H1 (cell line): ENCODE results near the gene HDAC6. TPM values are rescaled to one million over a fixed set of nuclear protein-coding genes. Genes with fewer than 3 reads are reported as not detected.

Source experiments
- SUZ12 ChIP-seq: fragments of 200-600 bp; sonication (generic); IDR thresholded peaks from 2 replicates; pipeline ENCODE4 v1.6.1; 2012; ENCODE audit warnings: mild to moderate bottlenecking, inconsistent platforms, low read length, moderate library complexity, mixed read lengths
- polyA plus RNA-seq, 7 experiments: library from polyadenylated mRNA; depleted of rRNA in 3 of 7; stranded (reverse) in 5 of 7; unstranded in 2 of 7; fragments of >200 nt in 5 of 7; fragments of 200-250 nt in 2 of 7; gene quantifications; 1 replicate in 5 of 7; 2 replicates in 1 of 7; 4 replicates in 1 of 7; pipeline versions ENCODE4 v1.2.1 to v1.2.3, GENCODE V29; 2011 to 2013; ENCODE audit warnings: missing spikeins in 2 of 7, mixed read lengths in 2 of 7
- total RNA-seq: library from RNA; stranded (reverse); fragmentation: NEBNext Ultra II Directional; extraction: Animal tissue kit (Norgen Biotek cat#: 25700); gene quantifications from 2 replicates; pipeline ENCODE4 v1.2.1, GENCODE V29; 2021
- TF ChIP-seq, protein P1 (sequence below): fragments of 300-600 bp; sonication (generic); IDR thresholded peaks from 2 replicates; pipeline ENCODE4 v1.7.1; 2012; ENCODE audit warnings: low read length, moderate library complexity, mild to moderate bottlenecking, inconsistent platforms; ENCODE audit not compliant: insufficient replicate concordance
- TF ChIP-seq, protein P2 (sequence below): IDR thresholded peaks from 2 replicates; pipeline ENCODE4 v1.6.1; 2012; ENCODE audit warnings: low read length, inconsistent platforms

HDAC6 gene
- total and polyA plus RNA-seq, 2 of the 8 experiments (the other 6 are each of a cell fraction or from before 2014, with no cell fraction given) = 34.0 to 51.8 TPM

GRCh38 chrX:48753708-48754228 lies 48.1 kb upstream of the HDAC6 start (continued):
- TF ChIP-seq, protein P1, sequence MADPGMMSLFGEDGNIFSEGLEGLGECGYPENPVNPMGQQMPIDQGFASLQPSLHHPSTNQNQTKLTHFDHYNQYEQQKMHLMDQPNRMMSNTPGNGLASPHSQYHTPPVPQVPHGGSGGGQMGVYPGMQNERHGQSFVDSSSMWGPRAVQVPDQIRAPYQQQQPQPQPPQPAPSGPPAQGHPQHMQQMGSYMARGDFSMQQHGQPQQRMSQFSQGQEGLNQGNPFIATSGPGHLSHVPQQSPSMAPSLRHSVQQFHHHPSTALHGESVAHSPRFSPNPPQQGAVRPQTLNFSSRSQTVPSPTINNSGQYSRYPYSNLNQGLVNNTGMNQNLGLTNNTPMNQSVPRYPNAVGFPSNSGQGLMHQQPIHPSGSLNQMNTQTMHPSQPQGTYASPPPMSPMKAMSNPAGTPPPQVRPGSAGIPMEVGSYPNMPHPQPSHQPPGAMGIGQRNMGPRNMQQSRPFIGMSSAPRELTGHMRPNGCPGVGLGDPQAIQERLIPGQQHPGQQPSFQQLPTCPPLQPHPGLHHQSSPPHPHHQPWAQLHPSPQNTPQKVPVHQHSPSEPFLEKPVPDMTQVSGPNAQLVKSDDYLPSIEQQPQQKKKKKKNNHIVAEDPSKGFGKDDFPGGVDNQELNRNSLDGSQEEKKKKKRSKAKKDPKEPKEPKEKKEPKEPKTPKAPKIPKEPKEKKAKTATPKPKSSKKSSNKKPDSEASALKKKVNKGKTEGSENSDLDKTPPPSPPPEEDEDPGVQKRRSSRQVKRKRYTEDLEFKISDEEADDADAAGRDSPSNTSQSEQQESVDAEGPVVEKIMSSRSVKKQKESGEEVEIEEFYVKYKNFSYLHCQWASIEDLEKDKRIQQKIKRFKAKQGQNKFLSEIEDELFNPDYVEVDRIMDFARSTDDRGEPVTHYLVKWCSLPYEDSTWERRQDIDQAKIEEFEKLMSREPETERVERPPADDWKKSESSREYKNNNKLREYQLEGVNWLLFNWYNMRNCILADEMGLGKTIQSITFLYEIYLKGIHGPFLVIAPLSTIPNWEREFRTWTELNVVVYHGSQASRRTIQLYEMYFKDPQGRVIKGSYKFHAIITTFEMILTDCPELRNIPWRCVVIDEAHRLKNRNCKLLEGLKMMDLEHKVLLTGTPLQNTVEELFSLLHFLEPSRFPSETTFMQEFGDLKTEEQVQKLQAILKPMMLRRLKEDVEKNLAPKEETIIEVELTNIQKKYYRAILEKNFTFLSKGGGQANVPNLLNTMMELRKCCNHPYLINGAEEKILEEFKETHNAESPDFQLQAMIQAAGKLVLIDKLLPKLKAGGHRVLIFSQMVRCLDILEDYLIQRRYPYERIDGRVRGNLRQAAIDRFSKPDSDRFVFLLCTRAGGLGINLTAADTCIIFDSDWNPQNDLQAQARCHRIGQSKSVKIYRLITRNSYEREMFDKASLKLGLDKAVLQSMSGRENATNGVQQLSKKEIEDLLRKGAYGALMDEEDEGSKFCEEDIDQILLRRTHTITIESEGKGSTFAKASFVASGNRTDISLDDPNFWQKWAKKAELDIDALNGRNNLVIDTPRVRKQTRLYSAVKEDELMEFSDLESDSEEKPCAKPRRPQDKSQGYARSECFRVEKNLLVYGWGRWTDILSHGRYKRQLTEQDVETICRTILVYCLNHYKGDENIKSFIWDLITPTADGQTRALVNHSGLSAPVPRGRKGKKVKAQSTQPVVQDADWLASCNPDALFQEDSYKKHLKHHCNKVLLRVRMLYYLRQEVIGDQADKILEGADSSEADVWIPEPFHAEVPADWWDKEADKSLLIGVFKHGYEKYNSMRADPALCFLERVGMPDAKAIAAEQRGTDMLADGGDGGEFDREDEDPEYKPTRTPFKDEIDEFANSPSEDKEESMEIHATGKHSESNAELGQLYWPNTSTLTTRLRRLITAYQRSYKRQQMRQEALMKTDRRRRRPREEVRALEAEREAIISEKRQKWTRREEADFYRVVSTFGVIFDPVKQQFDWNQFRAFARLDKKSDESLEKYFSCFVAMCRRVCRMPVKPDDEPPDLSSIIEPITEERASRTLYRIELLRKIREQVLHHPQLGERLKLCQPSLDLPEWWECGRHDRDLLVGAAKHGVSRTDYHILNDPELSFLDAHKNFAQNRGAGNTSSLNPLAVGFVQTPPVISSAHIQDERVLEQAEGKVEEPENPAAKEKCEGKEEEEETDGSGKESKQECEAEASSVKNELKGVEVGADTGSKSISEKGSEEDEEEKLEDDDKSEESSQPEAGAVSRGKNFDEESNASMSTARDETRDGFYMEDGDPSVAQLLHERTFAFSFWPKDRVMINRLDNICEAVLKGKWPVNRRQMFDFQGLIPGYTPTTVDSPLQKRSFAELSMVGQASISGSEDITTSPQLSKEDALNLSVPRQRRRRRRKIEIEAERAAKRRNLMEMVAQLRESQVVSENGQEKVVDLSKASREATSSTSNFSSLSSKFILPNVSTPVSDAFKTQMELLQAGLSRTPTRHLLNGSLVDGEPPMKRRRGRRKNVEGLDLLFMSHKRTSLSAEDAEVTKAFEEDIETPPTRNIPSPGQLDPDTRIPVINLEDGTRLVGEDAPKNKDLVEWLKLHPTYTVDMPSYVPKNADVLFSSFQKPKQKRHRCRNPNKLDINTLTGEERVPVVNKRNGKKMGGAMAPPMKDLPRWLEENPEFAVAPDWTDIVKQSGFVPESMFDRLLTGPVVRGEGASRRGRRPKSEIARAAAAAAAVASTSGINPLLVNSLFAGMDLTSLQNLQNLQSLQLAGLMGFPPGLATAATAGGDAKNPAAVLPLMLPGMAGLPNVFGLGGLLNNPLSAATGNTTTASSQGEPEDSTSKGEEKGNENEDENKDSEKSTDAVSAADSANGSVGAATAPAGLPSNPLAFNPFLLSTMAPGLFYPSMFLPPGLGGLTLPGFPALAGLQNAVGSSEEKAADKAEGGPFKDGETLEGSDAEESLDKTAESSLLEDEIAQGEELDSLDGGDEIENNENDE = no peak
- no peak for TF ChIP-seq SUZ12
- TF ChIP-seq, protein P2, sequence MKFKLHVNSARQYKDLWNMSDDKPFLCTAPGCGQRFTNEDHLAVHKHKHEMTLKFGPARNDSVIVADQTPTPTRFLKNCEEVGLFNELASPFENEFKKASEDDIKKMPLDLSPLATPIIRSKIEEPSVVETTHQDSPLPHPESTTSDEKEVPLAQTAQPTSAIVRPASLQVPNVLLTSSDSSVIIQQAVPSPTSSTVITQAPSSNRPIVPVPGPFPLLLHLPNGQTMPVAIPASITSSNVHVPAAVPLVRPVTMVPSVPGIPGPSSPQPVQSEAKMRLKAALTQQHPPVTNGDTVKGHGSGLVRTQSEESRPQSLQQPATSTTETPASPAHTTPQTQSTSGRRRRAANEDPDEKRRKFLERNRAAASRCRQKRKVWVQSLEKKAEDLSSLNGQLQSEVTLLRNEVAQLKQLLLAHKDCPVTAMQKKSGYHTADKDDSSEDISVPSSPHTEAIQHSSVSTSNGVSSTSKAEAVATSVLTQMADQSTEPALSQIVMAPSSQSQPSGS = no peak
